ENCODE measurements around the gene COL2A1.

The COL2A1 gene

DNA sequence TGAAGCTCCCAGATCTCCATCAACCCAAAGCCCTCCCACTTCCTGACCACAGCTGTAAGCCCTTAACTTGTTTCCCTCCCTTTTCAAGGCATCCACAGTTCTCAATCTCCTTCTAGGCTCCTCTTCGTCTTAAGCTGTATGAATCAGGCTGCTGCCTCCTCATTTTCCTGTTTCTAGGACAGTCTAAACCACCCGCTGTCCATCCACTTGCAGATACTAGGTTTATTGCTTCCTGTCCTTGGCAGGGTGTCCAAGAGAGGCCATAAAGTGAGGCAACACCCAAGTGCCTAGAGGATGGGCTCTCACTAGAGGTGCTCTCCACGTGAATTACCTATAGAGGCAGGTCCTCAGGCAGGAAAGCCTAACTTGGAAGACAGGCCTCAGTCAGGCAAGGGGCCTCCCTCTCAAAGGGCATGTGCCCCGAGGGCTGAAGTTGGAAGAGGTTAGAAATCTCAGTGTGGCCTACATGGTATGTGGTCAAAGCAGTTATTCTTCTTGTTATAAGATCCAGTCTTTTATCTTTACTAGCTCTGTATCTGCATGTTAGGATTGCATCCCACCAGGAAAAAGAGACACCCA is 49.7 kb downstream of the COL2A1 start:
- TF ChIP-seq NFRKB (IDR thresholded peaks at IDR 0.05), result no peak
- TF ChIP-seq FOXM1 (IDR thresholded peaks at IDR 0.05; ENCODE audit: borderline replicate concordance), result no peak
- POLR2A ChIA-PET, result interaction anchor here (1.8 kb wide), 1 partner anchor 9 kb away, joined by 7 read pairs; the partner anchor contains the start of gene TMEM106C
- CTCF ChIA-PET, result interaction anchor here (0.6 to 2.2 kb wide), 2 partner anchors 9 to 24 kb away, joined by 3 to 9 read pairs; partner anchors contain the start of gene TMEM106C
- no peak for DNase-seq (ENCODE audit: extremely low spot score)

GRCh38 chr12:47954058-47954457 is 50.2 kb downstream of the COL2A1 start:
- no peak for TF ChIP-seq NFRKB (IDR thresholded peaks at IDR 0.05)
- no peak for TF ChIP-seq PKNOX1 (IDR thresholded peaks at IDR 0.05)
- TF ChIP-seq TARDBP (IDR thresholded peaks at IDR 0.05), result no peak
- no peak for TF ChIP-seq L3MBTL2 (conservative IDR thresholded peaks at IDR 0.05)
- TF ChIP-seq SP1 (IDR thresholded peaks at IDR 0.05), result no peak
- TF ChIP-seq FOXK2 (IDR thresholded peaks at IDR 0.05), result no peak
- TF ChIP-seq ZNF384 (IDR thresholded peaks at IDR 0.05), result no peak
- TF ChIP-seq CTBP1 (IDR thresholded peaks at IDR 0.05; ENCODE audit: borderline replicate concordance), result no peak
- no peak for TF ChIP-seq FOXA1 (IDR thresholded peaks at IDR 0.05)
- ChIA-PET POLR2A (interaction anchor here (1.8 kb wide), 1 partner anchor 10 kb away, joined by 7 read pairs; the partner anchor contains the start of gene TMEM106C), CTCF (interaction anchor here (2.2 kb wide), 1 partner anchor 9 kb away, joined by 9 read pairs; the partner anchor contains the start of gene TMEM106C)
- DNase-seq (ENCODE audit: extremely low spot score), result no peak

- DNase-seq (ENCODE audit: extremely low spot score), result no peak
- TF ChIP-seq ARNT (IDR thresholded peaks at IDR 0.05), result no peak
- TF ChIP-seq L3MBTL2 (conservative IDR thresholded peaks at IDR 0.05), result no peak
- TF ChIP-seq HDGF (IDR thresholded peaks at IDR 0.05; ENCODE audit: borderline replicate concordance), result no peak
- TF ChIP-seq TARDBP (IDR thresholded peaks at IDR 0.05), result no peak
- no peak for TF ChIP-seq LEF1 (IDR thresholded peaks at IDR 0.05; ENCODE audit: borderline replicate concordance)
- no peak for TF ChIP-seq SP1 (IDR thresholded peaks at IDR 0.05)
- TF ChIP-seq SUZ12 (IDR thresholded peaks at IDR 0.05), result no peak
- TF ChIP-seq PKNOX1 (IDR thresholded peaks at IDR 0.05), result no peak
- ChIA-PET CTCF (interaction anchor here (0.6 to 2.3 kb wide), 3 partner anchors 9 to 95 kb away, joined by 3 to 10 read pairs (median 4); no protein-coding TSS in a partner anchor), POLR2A (interaction anchor here (1.7 kb wide), 1 partner anchor 12 kb away, joined by 5 read pairs; the partner anchor contains the start of gene TMEM106C)
Observed at GRCh38 chr12:47950856-47951468, 53.3 kb downstream of the COL2A1 start.

DNA sequence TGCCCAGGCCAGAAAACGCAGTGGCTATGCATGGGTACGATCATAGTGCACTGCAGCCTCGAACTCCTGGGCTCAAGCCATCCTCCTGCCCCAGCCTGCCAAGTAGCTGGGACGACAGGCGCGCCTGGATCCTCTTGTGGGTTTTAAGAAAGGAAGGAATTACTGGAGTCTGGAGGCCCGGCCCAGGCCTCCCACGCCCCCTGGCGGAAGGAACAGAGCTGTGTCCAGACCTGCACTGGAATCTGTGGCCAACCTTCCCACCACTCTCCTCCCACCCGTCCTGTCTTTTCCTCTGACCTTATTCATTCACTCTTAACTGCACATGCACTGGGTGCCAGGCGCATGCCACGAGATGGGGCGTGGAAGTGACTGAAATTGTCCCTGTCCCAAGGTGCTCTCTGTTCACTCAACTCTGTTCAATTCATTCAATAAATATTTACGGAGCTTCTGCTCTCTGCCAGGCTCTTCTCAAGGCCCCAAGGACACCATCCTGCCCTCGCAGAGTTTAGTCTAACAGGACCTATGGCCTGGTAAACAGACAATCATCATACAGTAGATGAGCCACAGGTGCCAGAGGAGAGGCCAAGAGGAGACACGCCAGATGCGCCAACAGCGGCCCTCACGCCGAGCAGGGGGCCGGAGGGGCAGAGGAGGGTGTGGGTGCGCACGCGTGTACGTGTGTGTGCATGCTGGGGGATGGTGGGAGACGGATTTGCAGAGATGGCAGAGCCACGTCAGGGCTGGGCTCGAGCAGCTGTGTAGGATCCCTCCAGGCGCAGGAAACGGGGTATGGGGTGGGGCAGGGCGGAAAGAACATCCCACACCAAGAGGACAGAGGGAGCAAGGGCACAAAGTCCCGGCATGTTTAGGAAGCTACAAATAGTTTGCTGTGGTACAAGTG is 54.6 kb downstream of the COL2A1 start:
- peak; percentile 90 for DNase-seq (ENCODE audit: extremely low spot score)
- ChIA-PET POLR2A (interaction anchor here (0.9 to 1.0 kb wide), 2 partner anchors 45 to 49 kb away, joined by 3 to 5 read pairs; partner anchors contain the start of gene VDR), CTCF (interaction anchor here (0.6 to 2.3 kb wide), 14 partner anchors 8 to 1646 kb away, joined by 3 to 10 read pairs (median 4); partner anchors contain the start of genes TMEM106C and VDR)
- TF ChIP-seq ARNT (IDR thresholded peaks at IDR 0.05), result no peak
- TF ChIP-seq PKNOX1 (IDR thresholded peaks at IDR 0.05), result no peak
- TF ChIP-seq CTBP1 (IDR thresholded peaks at IDR 0.05; ENCODE audit: borderline replicate concordance), result no peak
- no peak for TF ChIP-seq ELF4 (IDR thresholded peaks at IDR 0.05)

- CTCF ChIA-PET, result interaction anchor here (1.2 kb wide), 1 partner anchor 43 kb away, joined by 4 read pairs; the partner anchor contains the start of gene VDR
- TF ChIP-seq NFRKB (IDR thresholded peaks at IDR 0.05), result no peak
- no peak for TF ChIP-seq L3MBTL2 (conservative IDR thresholded peaks at IDR 0.05)
- no peak for TF ChIP-seq FOXK2 (IDR thresholded peaks at IDR 0.05)
- no peak for TF ChIP-seq SP1 (IDR thresholded peaks at IDR 0.05)
- TF ChIP-seq HDGF (IDR thresholded peaks at IDR 0.05; ENCODE audit: borderline replicate concordance), result no peak
- TF ChIP-seq CTBP1 (IDR thresholded peaks at IDR 0.05; ENCODE audit: borderline replicate concordance), result no peak
- no peak for TF ChIP-seq ZNF384 (IDR thresholded peaks at IDR 0.05)
- POLR2A ChIA-PET, result interaction anchor here (2.2 kb wide), 1 partner anchor 42 kb away, joined by 7 read pairs; the partner anchor contains the start of gene VDR
- DNase-seq (ENCODE audit: extremely low spot score), result no peak
Observed at GRCh38 chr12:47947341-47947740, 56.9 kb downstream of the COL2A1 start.
